PC-3 (cell line): ENCODE results near the gene TTYH1.

Experiments
- EZH2 ChIP-seq: fragments of 300-600 bp; sonication (generic); IDR thresholded peaks from one replicate; pipeline ENCODE4 v1.6.1; 2017; ENCODE audit warnings: antibody characterized with exemption, mild to moderate bottlenecking, low read length; ENCODE audit not compliant: unreplicated experiment
- EZH2phosphoT487 ChIP-seq: fragments of 300-600 bp; sonication (generic); IDR thresholded peaks from 2 replicates; pipeline ENCODE4 v1.6.1; 2018; ENCODE audit warnings: mild to moderate bottlenecking, antibody characterized with exemption, low read length, borderline replicate concordance

DNA sequence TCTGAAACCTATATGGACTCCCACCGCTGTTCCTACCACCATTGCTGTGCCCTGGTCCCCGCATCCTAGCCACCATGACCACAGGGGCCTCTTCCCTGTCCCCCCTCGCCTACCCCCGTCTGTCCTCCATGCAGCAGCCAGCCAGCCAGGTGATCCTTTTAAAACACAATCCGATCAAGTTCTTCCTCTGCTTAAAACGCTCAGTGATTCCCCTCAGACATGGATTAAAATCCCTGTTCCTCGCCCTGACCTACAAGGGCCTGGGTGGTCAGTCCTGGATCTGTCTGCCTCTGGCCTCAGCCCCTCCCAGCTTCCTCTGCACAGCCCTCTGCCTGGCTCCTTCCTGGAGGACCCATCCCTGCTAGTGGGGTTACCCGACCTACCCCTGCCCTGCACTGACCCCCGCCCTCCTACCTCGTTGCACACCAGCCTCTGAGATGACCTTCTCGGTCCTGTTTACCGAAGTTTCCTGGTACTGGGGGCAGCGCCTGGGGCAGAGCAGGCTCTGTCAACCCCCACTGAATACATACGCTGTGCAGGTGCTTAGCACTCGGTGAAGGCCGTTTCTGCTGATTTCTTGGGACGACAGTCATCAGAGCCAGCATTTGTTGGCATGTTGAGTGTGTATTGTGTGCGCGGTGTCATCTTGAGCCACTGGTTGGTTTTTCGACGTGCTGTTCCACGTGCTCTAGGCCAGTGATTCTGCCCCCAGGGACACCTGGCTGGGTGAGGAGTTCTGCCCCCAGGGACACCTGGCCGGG, 19.0 kb downstream of the TTYH1 start:
- TF ChIP-seq EZH2phosphoT487 (no peak), EZH2 (no peak)
